OCI-LY3 (cell line): ENCODE measurements around the gene GMEB2.
A peak's percentile ranks its signal among the peaks of the same experiment; 100 is the strongest.

Source experiments
- H2AFZ ChIP-seq: fragments of 200-600, 300-600 bp; shearing (Covaris generic); 2 replicates; pipeline ENCODE4 v1.6.0; 2014; ENCODE audit warnings: antibody characterized with exemption, low read depth, low read length
- H3K27ac ChIP-seq: fragments of 200-600, 300-600 bp; sonication (generic); 2 replicates; pipeline ENCODE4 v1.5.1; 2014; ENCODE audit warnings: mild to moderate bottlenecking, low read length, moderate library complexity, mixed read lengths
- H3K27me3 ChIP-seq: fragments of 200-600, 300-600 bp; sonication (generic); 2 replicates; pipeline ENCODE4 v1.6.1; 2014; ENCODE audit warnings: low read depth, low read length, mixed read lengths
- H3K36me3 ChIP-seq: fragments of 200-600, 300-600 bp; sonication (generic); replicated peaks from 2 replicates; pipeline ENCODE3; 2014; ENCODE audit warnings: low read depth, low read length, mixed read lengths
- H3K4me1 ChIP-seq: fragments of 300-600, 200-600 bp; sonication (generic); 2 replicates; pipeline ENCODE4 v1.6.1; 2014; ENCODE audit warnings: low read length, mixed read lengths
- H3K4me2 ChIP-seq: fragments of 200-600, 300-600 bp; sonication (generic); 2 replicates; pipeline ENCODE4 v1.6.1; 2014; ENCODE audit warnings: low read length, mixed read lengths
- H3K4me3 ChIP-seq: fragments of 300-600, 200-600 bp; sonication (generic); 2 replicates; pipeline ENCODE4 v1.5.1; 2014; ENCODE audit warnings: antibody characterized with exemption, mild to moderate bottlenecking, low read length, moderate library complexity
- H3K79me2 ChIP-seq: fragments of 300-600, 200-600 bp; shearing (Covaris generic); 2 replicates; pipeline ENCODE4 v1.6.1; 2014; ENCODE audit warnings: mild to moderate bottlenecking, low read length, mixed read lengths
- H3K9ac ChIP-seq: fragments of 300-600, 200-600 bp; shearing (Covaris generic); 2 replicates; pipeline ENCODE4 v1.6.0; 2014; ENCODE audit warnings: mild to moderate bottlenecking, low read length, moderate library complexity
- H3K9me3 ChIP-seq: fragments of 200-600, 300-600 bp; shearing (Covaris generic); 2 replicates; pipeline ENCODE4 v1.6.1; 2014; ENCODE audit warnings: low read length, mixed read lengths; ENCODE audit not compliant: insufficient read depth
- H4K20me1 ChIP-seq: fragments of 200-600, 300-600 bp; sonication (generic); 2 replicates; pipeline ENCODE4 v1.6.1; 2016; ENCODE audit warnings: low read length, mixed read lengths; ENCODE audit not compliant: insufficient read depth
- CTCF ChIP-seq: fragments of 200-600, 300-600 bp; sonication (generic); IDR thresholded peaks from 2 replicates; pipeline ENCODE4 v1.5.1; 2014; ENCODE audit warnings: antibody characterized with exemption, low read length, low read depth
- EZH2phosphoT487 ChIP-seq: fragments of 200-600 bp; shearing (Covaris generic); IDR thresholded peaks from 2 replicates; pipeline ENCODE4 v1.6.1; 2018; ENCODE audit warnings: antibody characterized with exemption, mixed run types, low read depth

GMEB2 gene

GRCh38 chr20:63554361-63555278, 72.3 kb downstream of the GMEB2 start:
- H3K27me3 ChIP-seq, result peaks cover 55% of the 10 kb centered on the region
- no peak overlapping the region for H3K27ac ChIP-seq
- H3K79me2 ChIP-seq, result no peaks in the 10 kb centered on the region
- H2AFZ ChIP-seq, result no peak overlapping the region
- TF ChIP-seq CTCF, result no peak
- no peak overlapping the region for H3K9ac ChIP-seq
- no peaks in the 10 kb centered on the region for H3K36me3 ChIP-seq
- H3K4me1 ChIP-seq, result peaks cover 10% of the 10 kb centered on the region
- H3K9me3 ChIP-seq, result no peaks in the 10 kb centered on the region
- peaks cover 14% of the 10 kb centered on the region; the same call in 1 of the 2 replicates for H4K20me1 ChIP-seq
- peak overlapping the region; percentile 69 for H3K4me3 ChIP-seq
- peak overlapping the region; percentile 65 for H3K4me2 ChIP-seq

- Histone ChIP-seq H3K4me3 (peak within 1 kb of the TSS; percentile 69), H3K27ac (no peak within 1 kb of the TSS)
Measured at GRCh38 chr20:63553933-63554290, 73.0 kb downstream of the GMEB2 start, which contains the start of gene FNDC11. TSS of gene FNDC11 (plus strand) at chr20:63554159. CDS start at chr20:63555664, 1,505 bp downstream.

GRCh38 chr20:63553251-63553932, 73.5 kb downstream of the GMEB2 start:
- Histone ChIP-seq H3K4me3 (peak overlapping the region; percentile 69), H4K20me1 (peaks cover 14% of the 10 kb centered on the region; the same call in 1 of the 2 replicates)

More at GRCh38 chr20:63553933-63554290, 73.0 kb downstream of the GMEB2 start, which contains the start of gene FNDC11:
- Histone ChIP-seq H3K4me1 (peaks cover 10% of the 10 kb centered on the region), H3K9me3 (no peaks in the 10 kb centered on the region), H3K79me2 (no peaks in the 10 kb centered on the region), H3K36me3 (no peaks in the 10 kb centered on the region), H3K4me2 (peak within 1 kb of the TSS; percentile 65), H3K9ac (peak within 1 kb of the TSS; percentile 5; the same call in 1 of the 2 replicates), H4K20me1 (peaks cover 14% of the 10 kb centered on the region; the same call in 1 of the 2 replicates), H2AFZ (no peak within 1 kb of the TSS; the same call in 1 of the 2 replicates), H3K27me3 (peaks cover 60% of the 10 kb centered on the region)
- TF ChIP-seq EZH2phosphoT487 (no peak), CTCF (no peak)

More at GRCh38 chr20:63553251-63553932, 73.5 kb downstream of the GMEB2 start:
- Histone ChIP-seq H3K9me3 (no peaks in the 10 kb centered on the region), H3K27me3 (peaks cover 65% of the 10 kb centered on the region), H3K4me1 (peaks cover 10% of the 10 kb centered on the region), H3K4me2 (peak overlapping the region; percentile 65), H3K9ac (peak overlapping the region; percentile 5; the same call in 1 of the 2 replicates), H3K36me3 (no peaks in the 10 kb centered on the region), H3K27ac (no peak overlapping the region), H3K79me2 (no peaks in the 10 kb centered on the region), H2AFZ (no peak overlapping the region; the same call in 1 of the 2 replicates)
- no peak for TF ChIP-seq EZH2phosphoT487
- TF ChIP-seq CTCF, result no peak
